IMR-90 (cell line): ENCODE measurements around the gene GTF2H4. TPM values are rescaled to one million over a fixed set of nuclear protein-coding genes. Genes with fewer than 3 reads are reported as not detected.

Source experiments
- ATAC-seq: fragments of 200-7000 bp; cut with Tn5 transposase; 2 replicates; pipeline ENCODE4 v1.9.1; 2020; ENCODE audit warnings: low read depth, mild to moderate bottlenecking, moderate library complexity
- BruUV-seq: library from RNA; stranded (reverse); fragments of 400-500 nt; replicated peaks from 2 replicates; lab custom pipeline; 2021; lab: Mats Ljungman, UMichigan
- CTCF ChIA-PET: fragments of 300-600 bp; formaldehyde crosslinking; extraction: SDS; loops from one replicate; lab custom pipeline; 2021; ENCODE audit warnings: antibody characterized with exemption; lab: Yijun Ruan, JAX
- POLR2A ChIA-PET: fragments of 300-600 bp; sonication (Branson Sonifier 250); formaldehyde crosslinking; loops from one replicate; lab custom pipeline; 2022; ENCODE audit warnings: antibody characterized with exemption; ENCODE audit not compliant: unreplicated experiment; lab: Charles Lee
- DNase-seq: peaks from one replicate; pipeline ENCODE4 v3.0.0; 2013
- H2AFZ ChIP-seq: replicated peaks from 2 replicates; pipeline ENCODE3; 2013; ENCODE audit warnings: low read length, mild to moderate bottlenecking; ENCODE audit not compliant: poor library complexity
- H2AK5ac ChIP-seq: 2 replicates; pipeline ENCODE4 v1.6.1; 2013; ENCODE audit warnings: low read depth, low read length, inconsistent platforms
- H2AK9ac ChIP-seq: replicated peaks from 2 replicates; pipeline ENCODE3; 2013; ENCODE audit warnings: mild to moderate bottlenecking, low read depth, low read length, moderate library complexity; ENCODE audit not compliant: poor library complexity
- H2BK120ac ChIP-seq: 2 replicates; pipeline ENCODE4 v1.6.1; 2013; ENCODE audit warnings: low read depth, low read length, inconsistent platforms
- H2BK15ac ChIP-seq: 3 replicates; pipeline ENCODE4 v1.6.1; 2013; ENCODE audit warnings: low read depth, low read length, inconsistent platforms
- H2BK20ac ChIP-seq: 2 replicates; pipeline ENCODE4 v1.6.1; 2013; ENCODE audit warnings: low read depth, mild to moderate bottlenecking, inconsistent platforms, low read length, moderate library complexity
- H2BK5ac ChIP-seq: 2 replicates; pipeline ENCODE4 v1.6.1; 2013; ENCODE audit warnings: mild to moderate bottlenecking, low read depth, low read length, inconsistent platforms; ENCODE audit not compliant: poor library complexity, severe bottlenecking
- H3K14ac ChIP-seq: replicated peaks from 2 replicates; pipeline ENCODE4 v1.6.1; 2013; ENCODE audit warnings: low read depth, low read length, inconsistent platforms
- H3K18ac ChIP-seq: 2 replicates; pipeline ENCODE4 v1.6.1; 2013; ENCODE audit warnings: low read depth, low read length, control low read depth
- H3K23ac ChIP-seq: 2 replicates; pipeline ENCODE4 v1.6.1; 2013; ENCODE audit warnings: low read depth, low read length, inconsistent platforms
- H3K27ac ChIP-seq: 2 replicates; pipeline ENCODE4 v1.5.1; 2013; ENCODE audit warnings: mild to moderate bottlenecking, control low read depth, low read length; ENCODE audit not compliant: insufficient read depth
- H3K27me3 ChIP-seq: 2 replicates; pipeline ENCODE4 v1.6.1; 2013; ENCODE audit warnings: low read length; ENCODE audit not compliant: control insufficient read depth, insufficient read depth
- H3K36me3 ChIP-seq: 2 replicates; pipeline ENCODE4 v1.6.1; 2013; ENCODE audit warnings: low read length, mixed read lengths; ENCODE audit not compliant: control insufficient read depth, insufficient read depth
- H3K4ac ChIP-seq: 2 replicates; pipeline ENCODE4 v1.6.1; 2013; ENCODE audit warnings: low read depth, low read length, inconsistent platforms
- H3K4me1 ChIP-seq: 2 replicates; pipeline ENCODE4 v1.6.1; 2013; ENCODE audit warnings: low read length, mixed read lengths; ENCODE audit not compliant: control insufficient read depth, insufficient read depth
- H3K4me2 ChIP-seq: 2 replicates; pipeline ENCODE4 v1.6.1; 2013; ENCODE audit warnings: low read depth, mild to moderate bottlenecking, control low read depth, low read length, moderate library complexity
- H3K4me3 ChIP-seq: 2 replicates; pipeline ENCODE4 v1.5.1; 2013; ENCODE audit warnings: low read depth, mild to moderate bottlenecking, control low read depth, low read length, moderate library complexity; ENCODE audit not compliant: insufficient read depth
- H3K56ac ChIP-seq: 2 replicates; pipeline ENCODE4 v1.6.1; 2013; ENCODE audit warnings: low read length, inconsistent platforms; ENCODE audit not compliant: insufficient read depth; ENCODE audit errors: extremely low read depth
- H3K79me1 ChIP-seq, 2 experiments: 2 replicates each; pipeline ENCODE4 v1.6.1; 2013; ENCODE audit warnings: low read length in 2 of 2, inconsistent platforms in 1 of 2, low read depth in 1 of 2
- H3K9ac ChIP-seq: 2 replicates; pipeline ENCODE4 v1.6.1; 2013; ENCODE audit warnings: low read depth, low read length, control low read depth
- H3K9me1 ChIP-seq: 2 replicates; pipeline ENCODE4 v1.6.1; 2013; ENCODE audit warnings: low read length, inconsistent platforms; ENCODE audit not compliant: insufficient read depth
- H3K9me3 ChIP-seq: 2 replicates; pipeline ENCODE4 v1.6.1; 2013; ENCODE audit warnings: low read length; ENCODE audit not compliant: control insufficient read depth, insufficient read depth
- H4K20me1 ChIP-seq: 2 replicates; pipeline ENCODE4 v1.6.1; 2013; ENCODE audit warnings: low read length, inconsistent platforms; ENCODE audit not compliant: insufficient read depth
- H4K5ac ChIP-seq: 2 replicates; pipeline ENCODE4 v1.6.1; 2013; ENCODE audit warnings: mild to moderate bottlenecking, low read depth, low read length, control low read depth
- H4K8ac ChIP-seq, 2 experiments: 2 replicates each; pipeline ENCODE4 v1.6.1; 2013; ENCODE audit warnings: low read depth in 2 of 2, low read length in 2 of 2, control low read depth in 1 of 2, inconsistent platforms in 1 of 2
- H4K91ac ChIP-seq: 2 replicates; pipeline ENCODE4 v1.6.1; 2013; ENCODE audit warnings: low read depth, low read length, inconsistent platforms; ENCODE audit not compliant: insufficient read depth
- BHLHE40 ChIP-seq: fragments of 150-350 bp; IDR thresholded peaks from 2 replicates; pipeline ENCODE4 v1.6.1; 2016; ENCODE audit warnings: mild to moderate bottlenecking, low read depth, low read length
- CEBPB ChIP-seq: IDR thresholded peaks from 2 replicates; pipeline ENCODE4 v1.6.1; 2012; ENCODE audit warnings: low read depth, low read length, improper control_type of control experiment
- CHD1 ChIP-seq: IDR thresholded peaks from 2 replicates; pipeline ENCODE4 v1.6.1; 2012; ENCODE audit warnings: low read depth, low read length, improper control_type of control experiment
- FOS ChIP-seq: fragments of 150-350 bp; IDR thresholded peaks from 2 replicates; pipeline ENCODE4 v1.6.1; 2016; ENCODE audit warnings: low read depth, low read length
- MAFK ChIP-seq: IDR thresholded peaks from 2 replicates; pipeline ENCODE4 v1.6.1; 2012; ENCODE audit warnings: low read depth, low read length, improper control_type of control experiment
- MAZ ChIP-seq: IDR thresholded peaks from 2 replicates; pipeline ENCODE4 v1.6.1; 2012; ENCODE audit warnings: low read depth, mild to moderate bottlenecking, low read length, improper control_type of control experiment, moderate library complexity, borderline replicate concordance
- MXI1 ChIP-seq: IDR thresholded peaks from 2 replicates; pipeline ENCODE4 v1.6.1; 2012; ENCODE audit warnings: low read depth, mild to moderate bottlenecking, low read length, moderate library complexity, borderline replicate concordance
- NFE2L2 ChIP-seq: fragments of 150-350 bp; IDR thresholded peaks from 2 replicates; pipeline ENCODE4 v1.6.1; 2016; ENCODE audit warnings: low read depth, mild to moderate bottlenecking, low read length
- POLR2A ChIP-seq: IDR thresholded peaks from 2 replicates; pipeline ENCODE4 v1.6.1; 2012; ENCODE audit warnings: mild to moderate bottlenecking, low read depth, low read length
- RAD21 ChIP-seq: IDR thresholded peaks from 2 replicates; pipeline ENCODE4 v1.6.1; 2012; ENCODE audit warnings: low read length, improper control_type of control experiment
- RCOR1 ChIP-seq: IDR thresholded peaks from 2 replicates; pipeline ENCODE4 v1.6.1; 2012; ENCODE audit warnings: mild to moderate bottlenecking, low read length, improper control_type of control experiment; ENCODE audit not compliant: insufficient replicate concordance
- RFX5 ChIP-seq: IDR thresholded peaks from 2 replicates; pipeline ENCODE4 v1.8.0; 2012; ENCODE audit warnings: low read depth, mild to moderate bottlenecking, low read length, moderate library complexity
- SMC3 ChIP-seq: fragments of 150-350 bp; IDR thresholded peaks from 2 replicates; pipeline ENCODE4 v1.6.1; 2016; ENCODE audit warnings: low read depth, mild to moderate bottlenecking, antibody characterized with exemption, low read length, moderate library complexity
- WGBS, 2 experiments: methylation state at CpG; one replicate each; pipeline versions ENCODE4 v1.1.5 to v1.1.7; 2013; ENCODE audit warnings: missing lambda C conversion rate in 2 of 2; ENCODE audit not compliant: insufficient read length in 1 of 2; ENCODE audit errors: extremely low coverage in 2 of 2; 5-methylcytosine and 5-hydroxymethylcytosine counted together
- dilution Hi-C: fragments of 300-500 bp; cut with HindIII; formaldehyde crosslinking; loops from one replicate; pipeline ENCODE4 v1.14.3; 2018; ENCODE audit warnings: low sequenced_read_pairs; ENCODE audit not compliant: unreplicated experiment
- in situ Hi-C: fragments of 300-500 bp; cut with MboI; formaldehyde crosslinking; loops from 3 replicates; pipeline ENCODE4 v1.14.3; 2019; ENCODE audit warnings: low sequenced_read_pairs, inconsistent platforms, mixed read lengths
- intact Hi-C: fragments of 100-400 bp; cut with micrococcal nuclease; formaldehyde crosslinking; loops from 2 replicates; pipeline ENCODE4 v1.10.0; 2022
- polyA plus RNA-seq, 3 experiments: library from polyadenylated mRNA; depleted of rRNA; stranded (reverse); fragments of >200 nt; gene quantifications; 2 replicates each; pipeline ENCODE4 v1.2.3, GENCODE V29; 2012; ENCODE audit warnings: low replicate concordance in 1 of 3
- total RNA-seq: library from RNA; depleted of rRNA; stranded (reverse); fragments of >200 nt; gene quantifications from 2 replicates; pipeline ENCODE4 v1.2.3, GENCODE V29; 2012
- TF ChIP-seq, protein P1 (sequence below): fragments of 150-350 bp; IDR thresholded peaks from 2 replicates; pipeline ENCODE4 v1.6.1; 2016; ENCODE audit warnings: low read depth, mild to moderate bottlenecking, low read length, moderate library complexity, borderline replicate concordance
- TF ChIP-seq, protein P2 (sequence below): fragments of 150-350 bp; IDR thresholded peaks from 2 replicates; pipeline ENCODE4 v1.6.1; 2017; ENCODE audit warnings: mild to moderate bottlenecking, antibody characterized with exemption, low read length, low read depth
- TF ChIP-seq, protein P3 (sequence below): conservative IDR thresholded peaks from 2 replicates; pipeline ENCODE4 v1.5.1; 2012; ENCODE audit warnings: mild to moderate bottlenecking, low read depth, low read length, improper control_type of control experiment

GTF2H4 gene
- total and polyA plus RNA-seq, 2 of the 4 experiments (the other 2 are of a cell fraction), result 13.4 to 30.8 TPM

DNA sequence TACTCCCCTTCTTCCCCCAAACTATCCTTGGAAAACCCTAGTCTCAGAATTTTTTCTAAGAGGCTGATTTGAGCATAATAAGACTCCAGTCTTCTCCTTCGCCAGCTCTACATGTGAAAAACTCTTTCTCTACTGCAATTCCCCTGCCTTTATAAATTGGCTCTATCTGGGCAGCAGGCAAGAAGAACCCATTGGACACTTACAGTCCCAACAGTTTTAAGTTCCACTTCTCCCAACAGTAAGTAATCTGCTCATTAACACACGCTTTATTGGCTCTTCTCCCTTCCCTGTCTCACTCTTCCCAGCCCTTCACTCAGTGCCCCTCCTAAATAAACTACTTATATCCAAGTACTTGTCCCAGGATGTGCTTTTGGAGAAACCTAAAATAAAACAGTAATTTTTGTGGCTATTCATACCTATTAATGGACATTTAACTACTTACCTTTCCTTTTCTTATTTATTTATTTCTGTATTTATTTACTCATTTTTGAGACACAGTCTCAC, 34.8 kb upstream of the GTF2H4 start:
- no peaks in the 10 kb centered on the region for H3K79me1 ChIP-seq
- no peak overlapping the region for H3K14ac ChIP-seq
- no TSS peak for BruUV-seq
- no peak overlapping the region for H3K23ac ChIP-seq
- no CpG with 5 or more reads among the region's 2 CpGs for whole genome bisulfite sequencing, 2 experiments
- no peak overlapping the region for H4K8ac ChIP-seq
- no peaks in the 10 kb centered on the region for H4K20me1 ChIP-seq
- H2BK15ac ChIP-seq, result no peak overlapping the region
- POLR2A ChIA-PET, result no interaction called here
- no peak overlapping the region for H2BK120ac ChIP-seq
- DNase-seq (no peak), ATAC-seq (no peak)
- H3K18ac ChIP-seq, result no peak overlapping the region
- H3K56ac ChIP-seq, result no peak overlapping the region
- peaks cover 12% of the 10 kb centered on the region for H3K9me3 ChIP-seq
- H3K27ac ChIP-seq, result no peak overlapping the region
- CTCF ChIA-PET, result no interaction called here
- no peaks in the 10 kb centered on the region for H3K9me1 ChIP-seq
- no peak overlapping the region for H3K4me3 ChIP-seq
- TF ChIP-seq RCOR1 (no peak), MXI1 (no peak), SMC3 (no peak), RAD21 (no peak), FOS (no peak), POLR2A (no peak), RFX5 (no peak), MAZ (no peak), BHLHE40 (no peak), CEBPB (no peak), CHD1 (no peak), MAFK (no peak), NFE2L2 (no peak)
- TF ChIP-seq, protein P1, sequence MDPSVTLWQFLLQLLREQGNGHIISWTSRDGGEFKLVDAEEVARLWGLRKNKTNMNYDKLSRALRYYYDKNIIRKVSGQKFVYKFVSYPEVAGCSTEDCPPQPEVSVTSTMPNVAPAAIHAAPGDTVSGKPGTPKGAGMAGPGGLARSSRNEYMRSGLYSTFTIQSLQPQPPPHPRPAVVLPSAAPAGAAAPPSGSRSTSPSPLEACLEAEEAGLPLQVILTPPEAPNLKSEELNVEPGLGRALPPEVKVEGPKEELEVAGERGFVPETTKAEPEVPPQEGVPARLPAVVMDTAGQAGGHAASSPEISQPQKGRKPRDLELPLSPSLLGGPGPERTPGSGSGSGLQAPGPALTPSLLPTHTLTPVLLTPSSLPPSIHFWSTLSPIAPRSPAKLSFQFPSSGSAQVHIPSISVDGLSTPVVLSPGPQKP, result no peak
- TF ChIP-seq, protein P2, sequence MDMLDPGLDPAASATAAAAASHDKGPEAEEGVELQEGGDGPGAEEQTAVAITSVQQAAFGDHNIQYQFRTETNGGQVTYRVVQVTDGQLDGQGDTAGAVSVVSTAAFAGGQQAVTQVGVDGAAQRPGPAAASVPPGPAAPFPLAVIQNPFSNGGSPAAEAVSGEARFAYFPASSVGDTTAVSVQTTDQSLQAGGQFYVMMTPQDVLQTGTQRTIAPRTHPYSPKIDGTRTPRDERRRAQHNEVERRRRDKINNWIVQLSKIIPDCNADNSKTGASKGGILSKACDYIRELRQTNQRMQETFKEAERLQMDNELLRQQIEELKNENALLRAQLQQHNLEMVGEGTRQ, result no peak
- TF ChIP-seq, protein P3, sequence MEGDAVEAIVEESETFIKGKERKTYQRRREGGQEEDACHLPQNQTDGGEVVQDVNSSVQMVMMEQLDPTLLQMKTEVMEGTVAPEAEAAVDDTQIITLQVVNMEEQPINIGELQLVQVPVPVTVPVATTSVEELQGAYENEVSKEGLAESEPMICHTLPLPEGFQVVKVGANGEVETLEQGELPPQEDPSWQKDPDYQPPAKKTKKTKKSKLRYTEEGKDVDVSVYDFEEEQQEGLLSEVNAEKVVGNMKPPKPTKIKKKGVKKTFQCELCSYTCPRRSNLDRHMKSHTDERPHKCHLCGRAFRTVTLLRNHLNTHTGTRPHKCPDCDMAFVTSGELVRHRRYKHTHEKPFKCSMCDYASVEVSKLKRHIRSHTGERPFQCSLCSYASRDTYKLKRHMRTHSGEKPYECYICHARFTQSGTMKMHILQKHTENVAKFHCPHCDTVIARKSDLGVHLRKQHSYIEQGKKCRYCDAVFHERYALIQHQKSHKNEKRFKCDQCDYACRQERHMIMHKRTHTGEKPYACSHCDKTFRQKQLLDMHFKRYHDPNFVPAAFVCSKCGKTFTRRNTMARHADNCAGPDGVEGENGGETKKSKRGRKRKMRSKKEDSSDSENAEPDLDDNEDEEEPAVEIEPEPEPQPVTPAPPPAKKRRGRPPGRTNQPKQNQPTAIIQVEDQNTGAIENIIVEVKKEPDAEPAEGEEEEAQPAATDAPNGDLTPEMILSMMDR, result no peak
- H2AK9ac ChIP-seq, result no peak overlapping the region
- no peaks in the 10 kb centered on the region for H3K4me1 ChIP-seq
- H3K27me3 ChIP-seq, result no peaks in the 10 kb centered on the region
- no peak overlapping the region for H3K9ac ChIP-seq
- no peaks in the 10 kb centered on the region for H3K36me3 ChIP-seq
- H2AFZ ChIP-seq, result no peak overlapping the region
- dilution Hi-C loops, result no loop called here
- no peak overlapping the region for H2BK20ac ChIP-seq
- H4K91ac ChIP-seq, result no peak overlapping the region
- H2BK5ac ChIP-seq, result no peak overlapping the region
- no peak overlapping the region for H3K4me2 ChIP-seq
- H3K4ac ChIP-seq, result no peak overlapping the region
- H4K5ac ChIP-seq, result no peak overlapping the region
- intact Hi-C loops, result no loop called here
- no peak overlapping the region for H2AK5ac ChIP-seq
- in situ Hi-C loops, result loop anchor here (5.0 kb wide), 1 partner anchor 36 kb away; no protein-coding TSS in a partner anchor
